PC-3 (cell line): ENCODE data around the gene MICU1.

Experiments used
- EZH2 ChIP-seq: fragments of 300-600 bp; sonication (generic); IDR thresholded peaks from one replicate; pipeline ENCODE4 v1.6.1; 2017; ENCODE audit warnings: antibody characterized with exemption, mild to moderate bottlenecking, low read length; ENCODE audit not compliant: unreplicated experiment
- TF ChIP-seq, protein P1 (sequence below): fragments of 300-600 bp; sonication (generic); conservative IDR thresholded peaks from 2 replicates; pipeline ENCODE4 v1.5.1; 2017; ENCODE audit warnings: antibody characterized with exemption, low read depth, mild to moderate bottlenecking, low read length

DNA sequence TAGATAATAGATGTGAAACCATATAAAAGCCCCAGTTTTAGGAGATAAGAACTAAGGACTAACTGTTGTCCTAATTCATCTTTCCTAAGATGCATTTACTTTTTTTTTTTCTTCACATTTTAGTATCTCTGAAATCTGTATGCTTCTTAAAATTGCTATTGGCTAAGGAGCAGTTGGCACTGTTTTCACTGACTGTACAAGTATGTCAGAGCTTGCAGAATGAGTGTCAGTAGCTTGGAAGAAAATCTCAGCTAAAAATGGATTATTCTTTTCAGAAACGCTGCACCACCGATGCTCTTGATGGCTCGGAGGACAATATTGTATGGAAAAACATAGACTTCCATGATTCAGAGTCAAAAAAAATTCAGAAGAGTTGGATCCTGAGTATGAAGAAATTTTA is 180.0 kb downstream of the MICU1 start:
- TF ChIP-seq, protein P1, sequence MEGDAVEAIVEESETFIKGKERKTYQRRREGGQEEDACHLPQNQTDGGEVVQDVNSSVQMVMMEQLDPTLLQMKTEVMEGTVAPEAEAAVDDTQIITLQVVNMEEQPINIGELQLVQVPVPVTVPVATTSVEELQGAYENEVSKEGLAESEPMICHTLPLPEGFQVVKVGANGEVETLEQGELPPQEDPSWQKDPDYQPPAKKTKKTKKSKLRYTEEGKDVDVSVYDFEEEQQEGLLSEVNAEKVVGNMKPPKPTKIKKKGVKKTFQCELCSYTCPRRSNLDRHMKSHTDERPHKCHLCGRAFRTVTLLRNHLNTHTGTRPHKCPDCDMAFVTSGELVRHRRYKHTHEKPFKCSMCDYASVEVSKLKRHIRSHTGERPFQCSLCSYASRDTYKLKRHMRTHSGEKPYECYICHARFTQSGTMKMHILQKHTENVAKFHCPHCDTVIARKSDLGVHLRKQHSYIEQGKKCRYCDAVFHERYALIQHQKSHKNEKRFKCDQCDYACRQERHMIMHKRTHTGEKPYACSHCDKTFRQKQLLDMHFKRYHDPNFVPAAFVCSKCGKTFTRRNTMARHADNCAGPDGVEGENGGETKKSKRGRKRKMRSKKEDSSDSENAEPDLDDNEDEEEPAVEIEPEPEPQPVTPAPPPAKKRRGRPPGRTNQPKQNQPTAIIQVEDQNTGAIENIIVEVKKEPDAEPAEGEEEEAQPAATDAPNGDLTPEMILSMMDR = no peak
- TF ChIP-seq EZH2 = no peak
